ENCODE data around the gene PABPN1L.

DNA sequence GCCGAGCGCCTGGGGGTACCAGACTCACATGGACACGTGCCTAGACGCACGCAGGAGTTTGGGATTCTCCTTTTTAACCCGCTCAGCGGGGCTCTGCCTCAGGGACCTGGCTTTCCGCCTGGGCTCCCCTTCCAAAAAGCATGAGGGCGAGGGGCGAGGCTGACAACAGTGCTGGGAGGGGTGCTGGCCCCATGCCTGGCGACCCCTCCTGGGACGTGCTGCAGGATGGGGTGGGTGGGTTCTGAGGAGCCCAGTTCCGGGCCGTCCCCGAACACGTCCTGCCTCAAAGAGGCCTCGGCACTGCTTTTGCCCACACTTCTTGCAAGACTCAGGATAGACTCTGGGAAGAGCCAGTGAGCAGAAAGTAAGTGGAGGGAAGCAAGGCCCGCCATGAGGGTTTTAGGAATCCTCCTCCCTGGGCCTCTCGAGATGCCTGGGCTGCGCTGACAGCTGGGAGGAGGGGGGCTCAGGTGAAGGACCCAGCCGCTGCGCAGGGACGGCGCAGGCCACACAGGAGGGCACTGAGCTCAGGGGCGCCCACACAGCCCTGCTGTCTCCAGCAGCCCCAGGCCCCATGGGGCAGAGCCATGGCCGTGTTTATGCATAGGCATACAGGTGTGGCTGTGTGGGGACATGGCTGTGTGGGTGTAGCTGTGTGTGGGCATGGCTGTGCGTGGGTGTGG lies 15.4 kb upstream of the PABPN1L start:
- TF ChIP-seq, protein P1, sequence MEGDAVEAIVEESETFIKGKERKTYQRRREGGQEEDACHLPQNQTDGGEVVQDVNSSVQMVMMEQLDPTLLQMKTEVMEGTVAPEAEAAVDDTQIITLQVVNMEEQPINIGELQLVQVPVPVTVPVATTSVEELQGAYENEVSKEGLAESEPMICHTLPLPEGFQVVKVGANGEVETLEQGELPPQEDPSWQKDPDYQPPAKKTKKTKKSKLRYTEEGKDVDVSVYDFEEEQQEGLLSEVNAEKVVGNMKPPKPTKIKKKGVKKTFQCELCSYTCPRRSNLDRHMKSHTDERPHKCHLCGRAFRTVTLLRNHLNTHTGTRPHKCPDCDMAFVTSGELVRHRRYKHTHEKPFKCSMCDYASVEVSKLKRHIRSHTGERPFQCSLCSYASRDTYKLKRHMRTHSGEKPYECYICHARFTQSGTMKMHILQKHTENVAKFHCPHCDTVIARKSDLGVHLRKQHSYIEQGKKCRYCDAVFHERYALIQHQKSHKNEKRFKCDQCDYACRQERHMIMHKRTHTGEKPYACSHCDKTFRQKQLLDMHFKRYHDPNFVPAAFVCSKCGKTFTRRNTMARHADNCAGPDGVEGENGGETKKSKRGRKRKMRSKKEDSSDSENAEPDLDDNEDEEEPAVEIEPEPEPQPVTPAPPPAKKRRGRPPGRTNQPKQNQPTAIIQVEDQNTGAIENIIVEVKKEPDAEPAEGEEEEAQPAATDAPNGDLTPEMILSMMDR (CRISPR knock-in tag; IDR thresholded peaks at IDR 0.05), result no peak
- TF ChIP-seq JUND (CRISPR knock-in tag; IDR thresholded peaks at IDR 0.05) (no peak), FIP1L1 (IDR thresholded peaks at IDR 0.05; ENCODE audit: borderline replicate concordance, insufficient read depth, low read depth, low read length) (no peak), TCF7 (IDR thresholded peaks at IDR 0.05; ENCODE audit: low read depth) (no peak), POLR2A (IDR thresholded peaks at IDR 0.05; ENCODE audit: insufficient read depth in 1 of 2, low read depth in 2 of 2, low read length in 2 of 2) (no peak), ZFP37 (CRISPR knock-in tag; IDR thresholded peaks at IDR 0.05; ENCODE audit: borderline replicate concordance) (no peak)

Data from HepG2 (cell line).